ENCODE measurements around the gene NAAA. TPM values are rescaled to one million over a fixed set of nuclear protein-coding genes. Genes with fewer than 3 reads are reported as not detected.

NAAA gene
- 15.0 and 17.0 TPM in 2 replicates for total RNA-seq
- long read RNA-seq, transcript NAAA-201 (11 exons, 1,900 nt), result major isoform, 11 of 48 reads
- long read RNA-seq, transcript NAAA-206 (9 exons, 1,300 nt), result minor isoform, 5 of 48 reads
- long read RNA-seq, partial matches to known transcripts, result 10 of 48 reads
- long read RNA-seq, other reads (novel, unspliced or antisense), result 21 of 48 reads

DNA sequence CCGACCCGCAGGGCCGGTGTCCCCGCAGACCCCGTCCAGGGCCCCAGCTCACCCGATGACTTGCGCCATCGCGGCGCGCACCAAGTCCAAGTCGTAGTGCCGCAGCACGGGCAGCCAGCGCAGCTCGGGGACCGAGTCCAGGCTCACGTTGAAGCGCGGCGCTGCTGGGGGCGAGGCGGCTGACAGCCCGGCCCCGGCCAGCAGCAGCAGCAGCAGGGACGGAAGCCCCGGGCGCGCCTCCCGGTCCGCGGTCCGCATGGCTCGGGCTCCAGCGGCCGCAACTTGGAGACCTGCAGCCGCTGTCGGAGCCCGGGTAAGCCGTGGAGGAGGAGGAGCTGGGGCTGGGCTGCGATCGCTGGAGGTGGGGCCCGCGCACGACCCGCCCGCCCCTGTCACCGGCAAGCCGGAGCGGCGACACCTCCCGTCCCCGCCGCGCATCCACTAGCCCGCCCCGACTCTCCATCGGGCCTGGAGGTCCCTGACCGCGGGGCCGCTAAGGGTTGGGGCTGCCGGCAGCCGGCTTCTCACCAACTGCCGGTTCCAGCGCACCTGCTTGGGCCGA is at the start of gene NAAA:
TSS of gene NAAA (minus strand) at position 322 of the 562 bp plus-strand sequence. CDS start at position 258, 64 bp downstream.
- Mint-ChIP-seq H3K4me1 (ENCODE audit: unreplicated experiment) (peaks cover 18% of the 10 kb centered on the region), H3K27me3 (ENCODE audit: unreplicated experiment) (no peaks in the 10 kb centered on the region), H3K4me3 (ENCODE audit: unreplicated experiment) (peak within 1 kb of the TSS; percentile 94), H3K9me3 (ENCODE audit: unreplicated experiment) (no peaks in the 10 kb centered on the region), H3K36me3 (ENCODE audit: unreplicated experiment) (peaks cover 2% of the 10 kb centered on the region), H3K27ac (ENCODE audit: unreplicated experiment) (peak within 1 kb of the TSS; percentile 89)
- peak; percentile 88 for DNase-seq (ENCODE audit: extremely low spot score, unreplicated experiment)
- TF ChIP-seq, protein P1, sequence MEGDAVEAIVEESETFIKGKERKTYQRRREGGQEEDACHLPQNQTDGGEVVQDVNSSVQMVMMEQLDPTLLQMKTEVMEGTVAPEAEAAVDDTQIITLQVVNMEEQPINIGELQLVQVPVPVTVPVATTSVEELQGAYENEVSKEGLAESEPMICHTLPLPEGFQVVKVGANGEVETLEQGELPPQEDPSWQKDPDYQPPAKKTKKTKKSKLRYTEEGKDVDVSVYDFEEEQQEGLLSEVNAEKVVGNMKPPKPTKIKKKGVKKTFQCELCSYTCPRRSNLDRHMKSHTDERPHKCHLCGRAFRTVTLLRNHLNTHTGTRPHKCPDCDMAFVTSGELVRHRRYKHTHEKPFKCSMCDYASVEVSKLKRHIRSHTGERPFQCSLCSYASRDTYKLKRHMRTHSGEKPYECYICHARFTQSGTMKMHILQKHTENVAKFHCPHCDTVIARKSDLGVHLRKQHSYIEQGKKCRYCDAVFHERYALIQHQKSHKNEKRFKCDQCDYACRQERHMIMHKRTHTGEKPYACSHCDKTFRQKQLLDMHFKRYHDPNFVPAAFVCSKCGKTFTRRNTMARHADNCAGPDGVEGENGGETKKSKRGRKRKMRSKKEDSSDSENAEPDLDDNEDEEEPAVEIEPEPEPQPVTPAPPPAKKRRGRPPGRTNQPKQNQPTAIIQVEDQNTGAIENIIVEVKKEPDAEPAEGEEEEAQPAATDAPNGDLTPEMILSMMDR (IDR thresholded peaks at IDR 0.05), result no peak

DNA sequence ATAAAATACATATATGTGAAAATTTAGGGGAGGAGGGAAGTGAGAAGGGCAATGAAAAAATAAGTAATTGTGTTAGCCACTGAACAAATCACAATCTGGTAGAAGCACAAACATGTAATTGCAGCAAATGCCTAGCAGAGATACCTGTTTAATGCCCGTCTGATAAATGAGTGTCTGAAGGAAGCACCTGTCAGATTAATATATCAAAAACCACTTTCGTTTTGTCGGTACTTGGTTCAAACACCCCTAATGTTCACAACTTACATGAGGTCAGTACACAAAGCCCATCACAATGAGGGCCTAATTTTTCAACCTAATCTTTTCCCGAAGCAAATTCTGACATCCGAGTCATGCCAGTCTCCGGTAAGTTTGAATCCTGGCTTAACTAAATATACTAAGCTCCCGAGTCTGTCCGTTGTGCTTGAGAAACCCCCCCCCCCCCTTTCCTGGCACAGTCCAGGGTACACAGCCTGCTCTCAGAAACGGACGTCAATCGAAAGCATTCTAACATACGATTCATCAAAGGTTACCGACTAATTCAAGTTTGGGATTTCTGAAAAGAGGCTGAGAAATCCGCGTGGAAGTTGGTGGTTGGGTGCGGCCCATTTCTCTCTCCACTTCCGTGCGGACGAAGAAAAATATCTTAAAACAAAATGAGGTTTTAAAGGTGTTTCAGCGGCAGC is 49.2 kb upstream of the NAAA start:
- DNase-seq (ENCODE audit: extremely low spot score, unreplicated experiment), result no peak
- TF ChIP-seq, protein P1 (IDR thresholded peaks at IDR 0.05), result no peak
- H3K9me3 Mint-ChIP-seq (ENCODE audit: unreplicated experiment), result no peaks in the 10 kb centered on the region
- H3K27me3 Mint-ChIP-seq (ENCODE audit: unreplicated experiment), result peaks cover 17% of the 10 kb centered on the region
- peak overlapping the region; percentile 79 for H3K27ac Mint-ChIP-seq (ENCODE audit: unreplicated experiment)
- H3K36me3 Mint-ChIP-seq (ENCODE audit: unreplicated experiment), result no peaks in the 10 kb centered on the region
- peak overlapping the region; percentile 86 for H3K4me3 Mint-ChIP-seq (ENCODE audit: unreplicated experiment)
- H3K4me1 Mint-ChIP-seq (ENCODE audit: unreplicated experiment), result peaks cover 25% of the 10 kb centered on the region

DNA sequence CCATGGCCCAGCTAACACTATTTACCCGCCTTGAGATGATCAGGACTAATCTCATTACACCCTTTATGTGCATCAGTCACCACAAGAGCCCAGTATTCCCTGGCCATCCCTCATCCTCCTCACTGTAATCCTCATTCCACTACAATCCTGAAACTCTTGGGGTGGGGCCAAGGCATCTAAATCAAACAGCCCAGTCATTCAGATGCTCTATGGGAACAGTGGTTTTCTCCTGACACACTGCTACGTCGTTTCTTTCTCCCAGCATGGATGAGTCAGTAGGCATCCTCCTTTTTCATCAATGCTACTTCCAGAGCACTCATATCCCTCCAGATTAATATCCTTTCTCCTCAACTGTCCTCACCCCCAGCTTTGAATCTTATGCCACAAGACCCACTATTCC is 44.3 kb upstream of the NAAA start:
- H3K27me3 Mint-ChIP-seq (ENCODE audit: unreplicated experiment), result no peaks in the 10 kb centered on the region
- H3K36me3 Mint-ChIP-seq (ENCODE audit: unreplicated experiment), result peaks cover 6% of the 10 kb centered on the region
- H3K9me3 Mint-ChIP-seq (ENCODE audit: unreplicated experiment), result no peaks in the 10 kb centered on the region
- no peak overlapping the region for H3K4me3 Mint-ChIP-seq (ENCODE audit: unreplicated experiment)
- no peak for DNase-seq (ENCODE audit: extremely low spot score, unreplicated experiment)
- H3K4me1 Mint-ChIP-seq (ENCODE audit: unreplicated experiment), result peaks cover 21% of the 10 kb centered on the region
- TF ChIP-seq, protein P1 (IDR thresholded peaks at IDR 0.05), result no peak
- H3K27ac Mint-ChIP-seq (ENCODE audit: unreplicated experiment), result no peak overlapping the region

DNA sequence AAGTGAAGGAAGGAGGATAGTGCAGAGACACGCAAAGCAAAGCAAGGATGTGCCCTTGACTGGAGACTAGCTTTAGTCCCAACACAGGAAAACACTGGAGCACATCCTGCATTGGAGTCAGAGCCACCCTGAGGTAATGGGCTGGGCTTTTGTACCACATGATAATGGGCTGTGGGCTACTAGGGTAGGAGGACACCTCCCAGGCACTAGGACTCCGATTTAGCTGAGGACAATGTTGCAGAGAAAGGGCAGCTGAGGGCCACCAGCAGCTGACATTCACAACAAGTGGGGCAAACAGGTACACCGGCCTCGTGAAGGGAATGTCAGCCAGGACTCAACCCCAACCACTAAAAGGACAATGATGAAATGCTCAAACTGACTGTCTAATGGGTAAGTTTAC is 39.8 kb upstream of the NAAA start:
- Mint-ChIP-seq H3K27me3 (ENCODE audit: unreplicated experiment) (no peaks in the 10 kb centered on the region), H3K4me3 (ENCODE audit: unreplicated experiment) (no peak overlapping the region), H3K27ac (ENCODE audit: unreplicated experiment) (no peak overlapping the region), H3K9me3 (ENCODE audit: unreplicated experiment) (peaks cover 8% of the 10 kb centered on the region), H3K36me3 (ENCODE audit: unreplicated experiment) (peaks cover 29% of the 10 kb centered on the region), H3K4me1 (ENCODE audit: unreplicated experiment) (no peaks in the 10 kb centered on the region)
- DNase-seq (ENCODE audit: extremely low spot score, unreplicated experiment), result no peak
- TF ChIP-seq, protein P1 (IDR thresholded peaks at IDR 0.05), result no peak

DNA sequence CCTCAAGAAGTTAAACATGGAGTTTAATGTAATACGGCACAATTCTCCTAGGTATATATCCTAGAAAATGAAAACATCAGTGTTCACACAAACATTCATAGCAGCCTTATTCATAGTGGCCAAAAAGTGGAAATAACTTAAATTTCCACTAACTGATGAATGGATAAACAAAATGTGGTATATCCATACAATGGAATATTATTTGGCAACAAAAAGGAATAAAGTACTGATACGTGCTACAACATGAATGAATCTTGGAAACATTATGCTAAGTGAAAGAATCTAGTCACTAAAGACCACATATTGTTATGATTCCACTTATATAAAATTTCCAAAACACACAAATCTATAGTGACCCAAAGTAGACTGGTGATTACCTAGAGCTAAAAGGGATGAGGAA is 35.4 kb upstream of the NAAA start:
- TF ChIP-seq, protein P1 (IDR thresholded peaks at IDR 0.05), result no peak
- no peak for DNase-seq (ENCODE audit: extremely low spot score, unreplicated experiment)
- H3K9me3 Mint-ChIP-seq (ENCODE audit: unreplicated experiment), result peaks cover 8% of the 10 kb centered on the region
- H3K4me3 Mint-ChIP-seq (ENCODE audit: unreplicated experiment), result no peak overlapping the region
- no peak overlapping the region for H3K27ac Mint-ChIP-seq (ENCODE audit: unreplicated experiment)
- H3K4me1 Mint-ChIP-seq (ENCODE audit: unreplicated experiment), result no peaks in the 10 kb centered on the region
- no peaks in the 10 kb centered on the region for H3K27me3 Mint-ChIP-seq (ENCODE audit: unreplicated experiment)
- peaks cover 53% of the 10 kb centered on the region for H3K36me3 Mint-ChIP-seq (ENCODE audit: unreplicated experiment)

All from osteocyte (in vitro differentiated cells).